PFSK-1 (cell line): ENCODE measurements around the gene IFIH1.

Source experiments
- FOXP2 ChIP-seq: optimal IDR thresholded peaks from 2 replicates; pipeline ENCODE3; 2011; ENCODE audit warnings: borderline replicate concordance, control low read depth, inconsistent platforms; ENCODE audit not compliant: insufficient read depth; ENCODE audit errors: extremely low read length, extremely low read depth
- POLR2AphosphoS5 ChIP-seq: IDR thresholded peaks from 2 replicates; pipeline ENCODE4 v1.6.1; 2012; ENCODE audit warnings: low read depth, mild to moderate bottlenecking, control low read depth, low read length, moderate library complexity
- REST ChIP-seq, 2 experiments: IDR thresholded peaks; 2 replicates each; pipeline versions ENCODE4 v1.6.1 to v1.8.0; 2011 to 2012; ENCODE audit warnings: low read depth in 2 of 2, low read length in 2 of 2, control low read depth in 1 of 2, inconsistent platforms in 1 of 2, mild to moderate bottlenecking in 1 of 2, moderate library complexity in 1 of 2; ENCODE audit not compliant: insufficient read depth in 1 of 2
- SIN3A ChIP-seq: IDR thresholded peaks from 2 replicates; pipeline ENCODE4 v1.6.1; 2012; ENCODE audit warnings: mild to moderate bottlenecking, low read length, moderate library complexity, borderline replicate concordance; ENCODE audit not compliant: insufficient read depth
- TAF1 ChIP-seq: IDR thresholded peaks from 2 replicates; pipeline ENCODE4 v1.6.1; 2012; ENCODE audit warnings: low read length, control low read depth, borderline replicate concordance; ENCODE audit not compliant: insufficient read depth

IFIH1 gene

GRCh38 chr2:162330881-162331280 lies 12.4 kb upstream of the IFIH1 start:
- TF ChIP-seq REST (IDR thresholded peaks at IDR 0.05; ENCODE audit: insufficient read depth in 1 of 2, low read depth in 2 of 2, low read length in 2 of 2) (no peak), POLR2AphosphoS5 (no peak), FOXP2 (no peak), SIN3A (no peak)

GRCh38 chr2:162328424-162329157 lies 10.1 kb upstream of the IFIH1 start:
- TF ChIP-seq POLR2AphosphoS5: no peak
- TF ChIP-seq TAF1: no peak
- no peak for TF ChIP-seq SIN3A
- no peak for TF ChIP-seq REST (IDR thresholded peaks at IDR 0.05; ENCODE audit: insufficient read depth in 1 of 2, low read depth in 2 of 2, low read length in 2 of 2)
- TF ChIP-seq FOXP2: no peak

GRCh38 chr2:162327806-162328205 lies 9.3 kb upstream of the IFIH1 start:
- TF ChIP-seq POLR2AphosphoS5 (no peak), REST (IDR thresholded peaks at IDR 0.05; ENCODE audit: insufficient read depth in 1 of 2, low read depth in 2 of 2, low read length in 2 of 2) (no peak), TAF1 (no peak), SIN3A (no peak), FOXP2 (no peak)

GRCh38 chr2:162327134-162327769 lies 8.8 kb upstream of the IFIH1 start:
- TF ChIP-seq FOXP2 (no peak), SIN3A (no peak), REST (IDR thresholded peaks at IDR 0.05; ENCODE audit: insufficient read depth in 1 of 2, low read depth in 2 of 2, low read length in 2 of 2) (no peak), POLR2AphosphoS5 (no peak), TAF1 (no peak)
